ENCODE measurements around the gene FAM89B. TPM values are rescaled to one million over a fixed set of nuclear protein-coding genes. Genes with fewer than 3 reads are reported as not detected.
A peak's percentile ranks its signal among the peaks of the same experiment; 100 is the strongest.

FAM89B gene
- polyA plus RNA-seq, 3 donors = 51.3 to 139 (median 70.8) TPM

- Histone ChIP-seq H3K79me2 (ENCODE audit: insufficient read depth, low read length) (peaks cover 96% of the 10 kb centered on the region), H3K27me3 (ENCODE audit: control insufficient read depth in 2 of 2, insufficient read depth in 2 of 2, low read length in 2 of 2) (no peaks in the 10 kb centered on the region), H3K27ac (ENCODE audit: low read depth in 1 of 2, low read length in 2 of 2) (peak overlapping the region; percentile 94 to 96), H2AFZ (ENCODE audit: insufficient read depth, low read depth, low read length, poor library complexity, severe bottlenecking) (no peak overlapping the region), H4K20me1 (ENCODE audit: insufficient read depth, low read length) (peaks cover 83% of the 10 kb centered on the region), H3K9me3 (replicated peaks in 1 of 2; ENCODE audit: control insufficient read depth in 1 of 2, insufficient read depth in 1 of 2, low read length in 2 of 2) (no peaks in the 10 kb centered on the region), H3K4me1 (ENCODE audit: control insufficient read depth in 1 of 2, insufficient read depth in 2 of 2, low read length in 2 of 2) (peaks cover 50 to 69% of the 10 kb centered on the region in 2 donors), H3K4me2 (replicated peaks; ENCODE audit: extremely low read depth, low read length, poor library complexity, severe bottlenecking) (peak overlapping the region; percentile 99), H3K36me3 (replicated peaks in 1 of 2; ENCODE audit: control insufficient read depth in 1 of 2, insufficient read depth in 2 of 2, low read length in 2 of 2) (peaks cover 37 to 39% of the 10 kb centered on the region in 2 donors), H3K4me3 (replicated peaks in 1 of 3; ENCODE audit: low read depth in 2 of 3, low read length in 3 of 3) (peak overlapping the region; percentile 72 to 96 (median 93)), H3K9ac (ENCODE audit: insufficient read depth, low read length, poor library complexity, severe bottlenecking) (peak overlapping the region; percentile 92)
- Mint-ChIP-seq H3K4me3 (peak overlapping the region; percentile 89 to 96), H3K36me3 (peaks cover 40 to 59% of the 10 kb centered on the region in 2 donors), H3K4me1 (peaks cover 53% of the 10 kb centered on the region), H3K27me3 (ENCODE audit: low read depth in 3 of 3) (no peaks in the 10 kb centered on the region), H3K27ac (peak overlapping the region; percentile 88 to 99 (median 96)), H3K9me3 (peaks cover 0 to 2% (median 0%) of the 10 kb centered on the region in 7 donors)
- 37% methylated on average over 7 of the region's 7 CpGs for WGBS (ENCODE audit: insufficient coverage)
- intact Hi-C loops (cut with micrococcal nuclease) = loop anchor here (5.0 to 10.0 kb wide), 3 partner anchors 35 to 70 kb away; partner anchors contain the start of gene EHBP1L1 (in 1 of the 2)
- no peak for DNase-seq
- no peak for TF ChIP-seq CTCF (IDR thresholded peaks at IDR 0.05)
Measured at GRCh38 chr11:65612691-65613090, 40.4 kb downstream of the FAM89B start.

- Histone ChIP-seq H2AFZ (ENCODE audit: insufficient read depth, low read depth, low read length, poor library complexity, severe bottlenecking) (peak overlapping the region; percentile 38), H4K20me1 (ENCODE audit: insufficient read depth, low read length) (peaks cover 83% of the 10 kb centered on the region), H3K36me3 (replicated peaks in 1 of 2; ENCODE audit: control insufficient read depth in 1 of 2, insufficient read depth in 2 of 2, low read length in 2 of 2) (peaks cover 37 to 39% of the 10 kb centered on the region in 2 donors), H3K4me1 (ENCODE audit: control insufficient read depth in 1 of 2, insufficient read depth in 2 of 2, low read length in 2 of 2) (peaks cover 50 to 69% of the 10 kb centered on the region in 2 donors), H3K27ac (ENCODE audit: low read depth in 1 of 2, low read length in 2 of 2) (peak overlapping the region; percentile 94 to 96), H3K4me2 (replicated peaks; ENCODE audit: extremely low read depth, low read length, poor library complexity, severe bottlenecking) (peak overlapping the region; percentile 99), H3K9ac (ENCODE audit: insufficient read depth, low read length, poor library complexity, severe bottlenecking) (peak overlapping the region; percentile 92), H3K9me3 (replicated peaks in 1 of 2; ENCODE audit: control insufficient read depth in 1 of 2, insufficient read depth in 1 of 2, low read length in 2 of 2) (no peaks in the 10 kb centered on the region), H3K4me3 (replicated peaks in 1 of 3; ENCODE audit: low read depth in 2 of 3, low read length in 3 of 3) (peak overlapping the region; percentile 72 to 96 (median 93)), H3K27me3 (ENCODE audit: control insufficient read depth in 2 of 2, insufficient read depth in 2 of 2, low read length in 2 of 2) (no peaks in the 10 kb centered on the region), H3K79me2 (ENCODE audit: insufficient read depth, low read length) (peaks cover 96% of the 10 kb centered on the region)
- Mint-ChIP-seq H3K27me3 (ENCODE audit: low read depth in 3 of 3) (no peaks in the 10 kb centered on the region), H3K36me3 (peaks cover 38 to 59% of the 10 kb centered on the region in 2 donors), H3K9me3 (peaks cover 0 to 2% (median 0%) of the 10 kb centered on the region in 7 donors), H3K27ac (peak overlapping the region; percentile 53 to 99 (median 97)), H3K4me1 (peaks cover 53% of the 10 kb centered on the region), H3K4me3 (peak overlapping the region; percentile 89 to 96)
- intact Hi-C loops (cut with micrococcal nuclease) = loop anchor here (5.0 to 10.0 kb wide), 3 partner anchors 36 to 71 kb away; partner anchors contain the start of gene EHBP1L1 (in 1 of the 2)
- WGBS (ENCODE audit: insufficient coverage) = 11% methylated on average over 30 of the region's 43 CpGs
- no peak for TF ChIP-seq CTCF (IDR thresholded peaks at IDR 0.05)
- DNase-seq = peak in 1 of 3 donors; percentile 35
Measured at GRCh38 chr11:65613091-65613928, 41.0 kb downstream of the FAM89B start.
